ENCODE data around the gene SLIT1. TPM values are rescaled to one million over a fixed set of nuclear protein-coding genes. Genes with fewer than 3 reads are reported as not detected.

Gene SLIT1
- polyA plus RNA-seq, 1 donor from 2014 or later: 9.5 TPM

DNA sequence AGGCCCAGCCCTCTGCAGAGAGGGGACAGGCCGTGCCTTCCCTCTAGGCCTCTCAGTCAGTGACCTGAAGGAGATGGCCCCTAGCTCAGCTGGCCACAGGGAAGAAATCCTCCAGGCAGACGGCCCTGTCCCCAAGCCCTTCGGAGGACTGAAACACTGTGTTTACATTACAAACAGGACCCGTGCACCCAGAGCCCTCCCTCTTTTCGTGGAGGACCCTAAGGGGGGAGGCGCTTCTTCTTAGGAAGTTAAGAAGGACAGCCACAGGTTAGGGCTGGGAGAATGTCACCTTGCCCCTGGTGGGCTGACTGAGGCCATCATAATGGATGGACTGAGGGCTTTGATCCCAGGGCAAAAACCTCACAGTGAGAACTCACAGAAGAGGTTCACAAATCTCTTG is 154.9 kb downstream of the SLIT1 start:
- Histone ChIP-seq H3K9me3 (ENCODE audit: low read length) (no peaks in the 10 kb centered on the region), H3K9me2 (ENCODE audit: insufficient read depth, low read length) (no peaks in the 10 kb centered on the region), H3K27ac (ENCODE audit: low read length) (no peak overlapping the region), H3K36me3 (ENCODE audit: insufficient read depth, low read length) (no peaks in the 10 kb centered on the region), H3K4me2 (ENCODE audit: low read length) (no peak overlapping the region), H3K4me3 (ENCODE audit: low read length) (no peak overlapping the region), H3K79me2 (replicated peaks; ENCODE audit: insufficient read depth, low read length) (no peaks in the 10 kb centered on the region), H3F3A (ENCODE audit: insufficient read depth, low read length, poor library complexity, severe bottlenecking) (no peaks in the 10 kb centered on the region), H2AFZ (ENCODE audit: low read depth, low read length) (no peak overlapping the region), H3K9ac (ENCODE audit: low read length) (no peak overlapping the region), H3K27me3 (ENCODE audit: insufficient read depth, low read depth, low read length) (no peaks in the 10 kb centered on the region), H4K20me1 (ENCODE audit: insufficient read depth) (no peaks in the 10 kb centered on the region)
- TF ChIP-seq, protein P1, sequence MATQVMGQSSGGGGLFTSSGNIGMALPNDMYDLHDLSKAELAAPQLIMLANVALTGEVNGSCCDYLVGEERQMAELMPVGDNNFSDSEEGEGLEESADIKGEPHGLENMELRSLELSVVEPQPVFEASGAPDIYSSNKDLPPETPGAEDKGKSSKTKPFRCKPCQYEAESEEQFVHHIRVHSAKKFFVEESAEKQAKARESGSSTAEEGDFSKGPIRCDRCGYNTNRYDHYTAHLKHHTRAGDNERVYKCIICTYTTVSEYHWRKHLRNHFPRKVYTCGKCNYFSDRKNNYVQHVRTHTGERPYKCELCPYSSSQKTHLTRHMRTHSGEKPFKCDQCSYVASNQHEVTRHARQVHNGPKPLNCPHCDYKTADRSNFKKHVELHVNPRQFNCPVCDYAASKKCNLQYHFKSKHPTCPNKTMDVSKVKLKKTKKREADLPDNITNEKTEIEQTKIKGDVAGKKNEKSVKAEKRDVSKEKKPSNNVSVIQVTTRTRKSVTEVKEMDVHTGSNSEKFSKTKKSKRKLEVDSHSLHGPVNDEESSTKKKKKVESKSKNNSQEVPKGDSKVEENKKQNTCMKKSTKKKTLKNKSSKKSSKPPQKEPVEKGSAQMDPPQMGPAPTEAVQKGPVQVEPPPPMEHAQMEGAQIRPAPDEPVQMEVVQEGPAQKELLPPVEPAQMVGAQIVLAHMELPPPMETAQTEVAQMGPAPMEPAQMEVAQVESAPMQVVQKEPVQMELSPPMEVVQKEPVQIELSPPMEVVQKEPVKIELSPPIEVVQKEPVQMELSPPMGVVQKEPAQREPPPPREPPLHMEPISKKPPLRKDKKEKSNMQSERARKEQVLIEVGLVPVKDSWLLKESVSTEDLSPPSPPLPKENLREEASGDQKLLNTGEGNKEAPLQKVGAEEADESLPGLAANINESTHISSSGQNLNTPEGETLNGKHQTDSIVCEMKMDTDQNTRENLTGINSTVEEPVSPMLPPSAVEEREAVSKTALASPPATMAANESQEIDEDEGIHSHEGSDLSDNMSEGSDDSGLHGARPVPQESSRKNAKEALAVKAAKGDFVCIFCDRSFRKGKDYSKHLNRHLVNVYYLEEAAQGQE (IDR thresholded peaks at IDR 0.05; ENCODE audit: borderline replicate concordance): no peak
- TF ChIP-seq POLR2AphosphoS5 (IDR thresholded peaks at IDR 0.05) (no peak), EP300 (conservative IDR thresholded peaks at IDR 0.05; ENCODE audit: poor library complexity, severe bottlenecking) (no peak), EZH2 (IDR thresholded peaks at IDR 0.05; ENCODE audit: borderline replicate concordance, insufficient read depth, low read length, poor library complexity, severe bottlenecking) (no peak), TAF1 (IDR thresholded peaks at IDR 0.05; ENCODE audit: low read depth) (no peak), MXI1 (conservative IDR thresholded peaks at IDR 0.05; ENCODE audit: poor library complexity, severe bottlenecking) (no peak), SMC3 (conservative IDR thresholded peaks at IDR 0.05; ENCODE audit: poor library complexity) (no peak), RAD21 (conservative IDR thresholded peaks at IDR 0.05) (no peak)
- TF ChIP-seq, protein P2, sequence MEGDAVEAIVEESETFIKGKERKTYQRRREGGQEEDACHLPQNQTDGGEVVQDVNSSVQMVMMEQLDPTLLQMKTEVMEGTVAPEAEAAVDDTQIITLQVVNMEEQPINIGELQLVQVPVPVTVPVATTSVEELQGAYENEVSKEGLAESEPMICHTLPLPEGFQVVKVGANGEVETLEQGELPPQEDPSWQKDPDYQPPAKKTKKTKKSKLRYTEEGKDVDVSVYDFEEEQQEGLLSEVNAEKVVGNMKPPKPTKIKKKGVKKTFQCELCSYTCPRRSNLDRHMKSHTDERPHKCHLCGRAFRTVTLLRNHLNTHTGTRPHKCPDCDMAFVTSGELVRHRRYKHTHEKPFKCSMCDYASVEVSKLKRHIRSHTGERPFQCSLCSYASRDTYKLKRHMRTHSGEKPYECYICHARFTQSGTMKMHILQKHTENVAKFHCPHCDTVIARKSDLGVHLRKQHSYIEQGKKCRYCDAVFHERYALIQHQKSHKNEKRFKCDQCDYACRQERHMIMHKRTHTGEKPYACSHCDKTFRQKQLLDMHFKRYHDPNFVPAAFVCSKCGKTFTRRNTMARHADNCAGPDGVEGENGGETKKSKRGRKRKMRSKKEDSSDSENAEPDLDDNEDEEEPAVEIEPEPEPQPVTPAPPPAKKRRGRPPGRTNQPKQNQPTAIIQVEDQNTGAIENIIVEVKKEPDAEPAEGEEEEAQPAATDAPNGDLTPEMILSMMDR (IDR thresholded peaks at IDR 0.05; ENCODE audit: poor library complexity, severe bottlenecking): no peak

DNA sequence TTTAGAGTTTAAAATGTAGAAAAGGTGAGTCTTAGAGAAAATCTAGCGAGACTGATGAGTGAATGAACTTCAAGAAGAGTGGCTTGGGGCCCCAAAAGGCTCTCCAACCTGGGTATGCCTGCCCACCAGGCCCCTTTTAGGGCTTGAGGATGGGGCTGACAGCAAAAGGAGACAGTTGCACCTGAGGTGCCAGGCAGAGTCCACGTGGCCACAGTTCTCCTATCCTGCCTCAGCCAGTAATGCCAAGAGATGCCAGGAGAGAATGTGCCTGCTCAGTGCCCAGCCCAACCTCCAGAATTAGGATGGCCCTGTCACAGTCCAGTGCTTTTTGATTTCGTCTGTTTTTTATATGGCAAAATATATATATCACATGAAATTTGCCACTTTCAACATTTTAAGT is 156.5 kb downstream of the SLIT1 start:
- H3F3A ChIP-seq (ENCODE audit: insufficient read depth, low read length, poor library complexity, severe bottlenecking): no peaks in the 10 kb centered on the region
- H3K79me2 ChIP-seq (replicated peaks; ENCODE audit: insufficient read depth, low read length): no peaks in the 10 kb centered on the region
- no peak overlapping the region for H2AFZ ChIP-seq (ENCODE audit: low read depth, low read length)
- no peak overlapping the region for H3K4me3 ChIP-seq (ENCODE audit: low read length)
- H3K9me2 ChIP-seq (ENCODE audit: insufficient read depth, low read length): no peaks in the 10 kb centered on the region
- no peaks in the 10 kb centered on the region for H4K20me1 ChIP-seq (ENCODE audit: insufficient read depth)
- no peak overlapping the region for H3K27ac ChIP-seq (ENCODE audit: low read length)
- no peak overlapping the region for H3K9ac ChIP-seq (ENCODE audit: low read length)
- H3K27me3 ChIP-seq (ENCODE audit: insufficient read depth, low read depth, low read length): no peaks in the 10 kb centered on the region
- no peak for TF ChIP-seq MXI1 (conservative IDR thresholded peaks at IDR 0.05; ENCODE audit: poor library complexity, severe bottlenecking)
- no peak overlapping the region for H3K4me2 ChIP-seq (ENCODE audit: low read length)
- no peaks in the 10 kb centered on the region for H3K36me3 ChIP-seq (ENCODE audit: insufficient read depth, low read length)
- H3K9me3 ChIP-seq (ENCODE audit: low read length): no peaks in the 10 kb centered on the region

DNA sequence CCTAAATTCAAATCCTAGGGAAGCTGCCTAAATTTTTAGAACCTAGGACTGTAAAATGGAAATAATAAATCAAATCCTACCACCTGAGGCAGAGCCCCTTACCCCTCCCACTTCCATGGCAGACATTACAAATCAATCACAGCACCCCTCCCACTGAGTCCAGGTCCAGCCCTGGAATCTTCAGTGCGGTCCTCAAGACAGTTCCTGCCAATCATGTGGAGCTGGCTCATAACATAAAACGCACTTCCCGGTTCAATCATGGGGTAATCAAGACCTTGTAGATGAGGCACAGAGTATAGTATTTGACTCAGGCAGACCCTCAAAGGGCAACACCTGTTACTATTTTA is 157.0 kb downstream of the SLIT1 start:
- Histone ChIP-seq H2AFZ (ENCODE audit: low read depth, low read length) (no peak overlapping the region), H3K9ac (ENCODE audit: low read length) (no peak overlapping the region), H3K27me3 (ENCODE audit: insufficient read depth, low read depth, low read length) (no peaks in the 10 kb centered on the region), H3K9me3 (ENCODE audit: low read length) (no peaks in the 10 kb centered on the region), H3K4me2 (ENCODE audit: low read length) (no peak overlapping the region), H3K27ac (ENCODE audit: low read length) (no peak overlapping the region), H4K20me1 (ENCODE audit: insufficient read depth) (no peaks in the 10 kb centered on the region), H3K4me3 (ENCODE audit: low read length) (no peak overlapping the region), H3K9me2 (ENCODE audit: insufficient read depth, low read length) (no peaks in the 10 kb centered on the region), H3K36me3 (ENCODE audit: insufficient read depth, low read length) (no peaks in the 10 kb centered on the region), H3F3A (ENCODE audit: insufficient read depth, low read length, poor library complexity, severe bottlenecking) (no peaks in the 10 kb centered on the region), H3K79me2 (replicated peaks; ENCODE audit: insufficient read depth, low read length) (no peaks in the 10 kb centered on the region)
- TF ChIP-seq, protein P2 (IDR thresholded peaks at IDR 0.05; ENCODE audit: poor library complexity, severe bottlenecking): no peak
- TF ChIP-seq EP300 (conservative IDR thresholded peaks at IDR 0.05; ENCODE audit: poor library complexity, severe bottlenecking) (no peak), POLR2AphosphoS5 (IDR thresholded peaks at IDR 0.05) (no peak), EZH2 (IDR thresholded peaks at IDR 0.05; ENCODE audit: borderline replicate concordance, insufficient read depth, low read length, poor library complexity, severe bottlenecking) (no peak), RAD21 (conservative IDR thresholded peaks at IDR 0.05) (no peak), TAF1 (IDR thresholded peaks at IDR 0.05; ENCODE audit: low read depth) (no peak), SMC3 (conservative IDR thresholded peaks at IDR 0.05; ENCODE audit: poor library complexity) (no peak), MXI1 (conservative IDR thresholded peaks at IDR 0.05; ENCODE audit: poor library complexity, severe bottlenecking) (no peak)
- TF ChIP-seq, protein P1 (IDR thresholded peaks at IDR 0.05; ENCODE audit: borderline replicate concordance): no peak

Data from neural cell (in vitro differentiated cells).